HepG2 (cell line): Measurements from ENCODE around the gene RCBTB2. TPM values are rescaled to one million over a fixed set of nuclear protein-coding genes. Genes with fewer than 3 reads are reported as not detected.
A peak's percentile ranks its signal among the peaks of the same experiment; 100 is the strongest.

ENCODE experiments used
- BRD4 ChIP-seq: sonication (generic); formaldehyde crosslinking; IDR thresholded peaks from 2 replicates; pipeline ENCODE4 v1.4.0; 2020; ENCODE audit warnings: missing genetic modification reagents
- GABPB1 ChIP-seq: IDR thresholded peaks from 2 replicates; pipeline ENCODE4 v1.6.1; 2016; ENCODE audit warnings: mild to moderate bottlenecking, missing genetic modification reagents, moderate library complexity, missing compliant biosample characterization
- KDM2A ChIP-seq: sonication (generic); formaldehyde crosslinking; IDR thresholded peaks from 2 replicates; pipeline ENCODE4 v1.4.0; 2020; ENCODE audit warnings: low read depth, missing genetic modification reagents, borderline replicate concordance
- ZBED4 ChIP-seq: sonication (generic); formaldehyde crosslinking; IDR thresholded peaks from 2 replicates; pipeline ENCODE4 v1.4.0; 2020; ENCODE audit warnings: missing genetic modification reagents, borderline replicate concordance
- ZNF143 ChIP-seq: sonication (generic); formaldehyde crosslinking; IDR thresholded peaks from 2 replicates; pipeline ENCODE4 v1.4.0; 2020; ENCODE audit warnings: missing genetic modification reagents
- ZNF350 ChIP-seq: sonication (generic); formaldehyde crosslinking; IDR thresholded peaks from 2 replicates; pipeline ENCODE4 v1.4.0; 2020; ENCODE audit warnings: mild to moderate bottlenecking, low read depth, missing genetic modification reagents, borderline replicate concordance
- ZNF574 ChIP-seq: sonication (generic); formaldehyde crosslinking; IDR thresholded peaks from 2 replicates; pipeline ENCODE4 v1.4.0; 2020; ENCODE audit warnings: missing genetic modification reagents
- ZNF775 ChIP-seq: sonication (generic); formaldehyde crosslinking; IDR thresholded peaks from 2 replicates; pipeline ENCODE4 v1.4.0; 2020; ENCODE audit warnings: missing genetic modification reagents, mild to moderate bottlenecking, moderate library complexity, borderline replicate concordance
- polyA plus RNA-seq, 8 experiments: library from polyadenylated mRNA; depleted of rRNA in 3 of 8; stranded (reverse) in 7 of 8; unstranded in 1 of 8; fragments of >200 nt; fragmentation: Illumina TruSeq in 4 of 8; extraction: Trizol in 4 of 8; gene quantifications; 2 replicates each; pipeline versions ENCODE4 v1.2.1 to v1.2.3, GENCODE V29; 2011 to 2016; ENCODE audit warnings: low read depth in 4 of 8, missing spikeins in 1 of 8, mixed read lengths in 1 of 8; ENCODE audit not compliant: insufficient read depth in 1 of 8
- total RNA-seq, 5 experiments: library from RNA; depleted of rRNA; stranded (reverse); fragments of >200 nt; fragmentation: Illumina TruSeq; extraction: Trizol; gene quantifications; 2 replicates each; pipeline ENCODE4 v1.2.3, GENCODE V29; 2016; ENCODE audit warnings: low read depth in 1 of 5
- TF ChIP-seq, protein P1 (sequence below): sonication (generic); formaldehyde crosslinking; IDR thresholded peaks from 2 replicates; pipeline ENCODE4 v1.4.0; 2020; ENCODE audit warnings: missing genetic modification reagents, borderline replicate concordance
- TF ChIP-seq, protein P2 (sequence below): sonication (generic); formaldehyde crosslinking; IDR thresholded peaks from 2 replicates; pipeline ENCODE4 v1.4.0; 2020; ENCODE audit warnings: low read depth, mild to moderate bottlenecking, missing genetic modification reagents

The RCBTB2 gene
- total and polyA plus RNA-seq, 2 of the 13 experiments (the other 11 are each of a cell fraction or from before 2014, with no cell fraction given), result 1.9 to 2.7 TPM

- TF ChIP-seq, protein P1, sequence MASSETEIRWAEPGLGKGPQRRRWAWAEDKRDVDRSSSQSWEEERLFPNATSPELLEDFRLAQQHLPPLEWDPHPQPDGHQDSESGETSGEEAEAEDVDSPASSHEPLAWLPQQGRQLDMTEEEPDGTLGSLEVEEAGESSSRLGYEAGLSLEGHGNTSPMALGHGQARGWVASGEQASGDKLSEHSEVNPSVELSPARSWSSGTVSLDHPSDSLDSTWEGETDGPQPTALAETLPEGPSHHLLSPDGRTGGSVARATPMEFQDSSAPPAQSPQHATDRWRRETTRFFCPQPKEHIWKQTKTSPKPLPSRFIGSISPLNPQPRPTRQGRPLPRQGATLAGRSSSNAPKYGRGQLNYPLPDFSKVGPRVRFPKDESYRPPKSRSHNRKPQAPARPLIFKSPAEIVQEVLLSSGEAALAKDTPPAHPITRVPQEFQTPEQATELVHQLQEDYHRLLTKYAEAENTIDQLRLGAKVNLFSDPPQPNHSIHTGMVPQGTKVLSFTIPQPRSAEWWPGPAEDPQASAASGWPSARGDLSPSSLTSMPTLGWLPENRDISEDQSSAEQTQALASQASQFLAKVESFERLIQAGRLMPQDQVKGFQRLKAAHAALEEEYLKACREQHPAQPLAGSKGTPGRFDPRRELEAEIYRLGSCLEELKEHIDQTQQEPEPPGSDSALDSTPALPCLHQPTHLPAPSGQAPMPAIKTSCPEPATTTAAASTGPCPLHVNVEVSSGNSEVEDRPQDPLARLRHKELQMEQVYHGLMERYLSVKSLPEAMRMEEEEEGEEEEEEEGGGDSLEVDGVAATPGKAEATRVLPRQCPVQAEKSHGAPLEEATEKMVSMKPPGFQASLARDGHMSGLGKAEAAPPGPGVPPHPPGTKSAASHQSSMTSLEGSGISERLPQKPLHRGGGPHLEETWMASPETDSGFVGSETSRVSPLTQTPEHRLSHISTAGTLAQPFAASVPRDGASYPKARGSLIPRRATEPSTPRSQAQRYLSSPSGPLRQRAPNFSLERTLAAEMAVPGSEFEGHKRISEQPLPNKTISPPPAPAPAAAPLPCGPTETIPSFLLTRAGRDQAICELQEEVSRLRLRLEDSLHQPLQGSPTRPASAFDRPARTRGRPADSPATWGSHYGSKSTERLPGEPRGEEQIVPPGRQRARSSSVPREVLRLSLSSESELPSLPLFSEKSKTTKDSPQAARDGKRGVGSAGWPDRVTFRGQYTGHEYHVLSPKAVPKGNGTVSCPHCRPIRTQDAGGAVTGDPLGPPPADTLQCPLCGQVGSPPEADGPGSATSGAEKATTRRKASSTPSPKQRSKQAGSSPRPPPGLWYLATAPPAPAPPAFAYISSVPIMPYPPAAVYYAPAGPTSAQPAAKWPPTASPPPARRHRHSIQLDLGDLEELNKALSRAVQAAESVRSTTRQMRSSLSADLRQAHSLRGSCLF (CRISPR knock-in tag), result peak; percentile 86; the same call in 1 of the 2 replicates
- TF ChIP-seq BRD4 (CRISPR knock-in tag), result peak; percentile 90
- no peak for TF ChIP-seq ZNF775 (CRISPR knock-in tag)
- TF ChIP-seq ZNF350 (CRISPR knock-in tag), result peak; percentile 59; the same call in 1 of the 2 replicates
- TF ChIP-seq ZBED4 (CRISPR knock-in tag), result no peak; the same call in 1 of the 2 replicates
- TF ChIP-seq ZNF143, result 0 out of 2 replicates have a peak, but pooled peaks have one; percentile 44
- peak; percentile 86 for TF ChIP-seq GABPB1 (CRISPR knock-in tag)
- TF ChIP-seq KDM2A, result peak; percentile 81
- TF ChIP-seq, protein P2, sequence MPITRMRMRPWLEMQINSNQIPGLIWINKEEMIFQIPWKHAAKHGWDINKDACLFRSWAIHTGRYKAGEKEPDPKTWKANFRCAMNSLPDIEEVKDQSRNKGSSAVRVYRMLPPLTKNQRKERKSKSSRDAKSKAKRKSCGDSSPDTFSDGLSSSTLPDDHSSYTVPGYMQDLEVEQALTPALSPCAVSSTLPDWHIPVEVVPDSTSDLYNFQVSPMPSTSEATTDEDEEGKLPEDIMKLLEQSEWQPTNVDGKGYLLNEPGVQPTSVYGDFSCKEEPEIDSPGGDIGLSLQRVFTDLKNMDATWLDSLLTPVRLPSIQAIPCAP (CRISPR knock-in tag), result 0 out of 2 replicates have a peak, but pooled peaks have one; percentile 29
- TF ChIP-seq ZNF574 (CRISPR knock-in tag), result peak; percentile 75
Observed at GRCh38 chr13:48532506-48533499, at the start of gene RCBTB2 (continued).
